Measurements from ENCODE around the gene GSAP.

GSAP gene

GRCh38 chr7:77434570-77435275, 18.6 kb upstream of the GSAP start:
- no peak for DNase-seq

GRCh38 chr7:77433901-77434300, 17.8 kb upstream of the GSAP start:
- DNase-seq, result no peak

GRCh38 chr7:77430927-77431326, 14.8 kb upstream of the GSAP start:
- no peak for DNase-seq

GRCh38 chr7:77428777-77429231, 12.7 kb upstream of the GSAP start:
- DNase-seq, result no peak

- no peak for DNase-seq
Measured at GRCh38 chr7:77427996-77428603, 12.0 kb upstream of the GSAP start.

- no peak for DNase-seq
Measured at GRCh38 chr7:77426521-77427051, 10.4 kb upstream of the GSAP start.

GRCh38 chr7:77426052-77426404, 9.9 kb upstream of the GSAP start:
- DNase-seq, result no peak

GRCh38 chr7:77425101-77426051, 9.2 kb upstream of the GSAP start:
- no peak for DNase-seq

- DNase-seq, result no peak
Measured at GRCh38 chr7:77422500-77422899, 6.4 kb upstream of the GSAP start.

- DNase-seq, result no peak
Measured at GRCh38 chr7:77420986-77421672, 5.0 kb upstream of the GSAP start.

GRCh38 chr7:77420438-77420837, 4.3 kb upstream of the GSAP start:
- no peak for DNase-seq

GRCh38 chr7:77419102-77419501, 3.0 kb upstream of the GSAP start:
- no peak for DNase-seq

- DNase-seq, result no peak
Measured at GRCh38 chr7:77417801-77418200, 1.7 kb upstream of the GSAP start.

- DNase-seq, result no peak
Measured at GRCh38 chr7:77416621-77417371, 647 bp upstream of the GSAP start.

GRCh38 chr7:77415476-77415822, 700 bp downstream of the GSAP start:
- DNase-seq, result no peak

GRCh38 chr7:77413861-77414424, 2.2 kb downstream of the GSAP start:
- DNase-seq, result no peak

GRCh38 chr7:77413128-77413527, 3.0 kb downstream of the GSAP start:
- DNase-seq, result no peak

GRCh38 chr7:77409739-77410547, 6.2 kb downstream of the GSAP start:
- no peak for DNase-seq

- no peak for DNase-seq
Measured at GRCh38 chr7:77409005-77409738, 7.0 kb downstream of the GSAP start.

- no peak for DNase-seq
Measured at GRCh38 chr7:77407906-77408305, 8.2 kb downstream of the GSAP start.

Measured in RPMI8226 (cell line).